NCI-H2107 (cell line): ENCODE measurements around the gene MRPL46.
"Not testable (repeated sequence)": the region's sequence is repeated elsewhere in the genome, so short reads cannot be mapped to it uniquely, and the experiment has no call there.

Experiments
- DNase-seq: peaks from one replicate; lab custom pipeline; 2025; lab: John Stamatoyannopoulos, UW

MRPL46 gene

DNA sequence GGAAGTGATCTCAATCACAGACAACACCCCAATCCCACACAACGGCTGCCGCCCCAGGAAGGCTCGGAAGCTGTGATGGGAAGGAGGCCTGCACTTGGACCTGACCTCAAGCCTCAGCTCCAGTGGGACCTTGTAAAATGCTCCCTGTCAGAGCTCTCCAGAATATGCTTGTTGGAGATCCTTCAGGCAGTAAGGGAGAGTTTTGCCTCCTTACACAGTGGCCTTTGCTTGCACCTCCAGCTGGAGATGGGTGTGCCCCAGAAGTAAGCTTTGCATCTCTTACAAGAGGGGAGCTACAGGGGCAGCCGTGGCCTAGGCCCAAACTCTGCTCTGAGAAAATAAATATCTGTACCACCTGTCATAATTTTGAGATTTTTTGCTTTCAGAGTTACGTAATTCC is 10.7 kb upstream of the MRPL46 start:
- no peak for DNase-seq

DNA sequence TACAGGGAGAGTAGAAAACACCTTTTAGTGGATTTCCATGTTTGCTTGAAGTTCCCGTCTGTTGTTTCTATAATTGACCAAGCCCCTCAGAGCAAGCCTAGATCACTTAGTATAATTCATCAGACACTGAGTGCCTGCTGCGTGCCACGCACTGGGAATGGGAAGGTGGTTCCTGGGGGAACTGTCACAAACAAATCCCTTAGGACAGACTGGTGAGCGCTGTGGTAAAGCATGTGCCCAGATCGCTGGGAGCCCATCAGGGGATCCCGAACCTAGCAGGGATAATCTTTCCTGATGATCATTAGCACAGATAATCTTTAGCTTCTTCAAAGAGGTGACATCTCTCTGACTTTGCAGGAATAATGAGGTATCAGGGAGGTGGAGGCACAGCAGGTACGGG is 9.9 kb upstream of the MRPL46 start:
- DNase-seq = no peak

DNA sequence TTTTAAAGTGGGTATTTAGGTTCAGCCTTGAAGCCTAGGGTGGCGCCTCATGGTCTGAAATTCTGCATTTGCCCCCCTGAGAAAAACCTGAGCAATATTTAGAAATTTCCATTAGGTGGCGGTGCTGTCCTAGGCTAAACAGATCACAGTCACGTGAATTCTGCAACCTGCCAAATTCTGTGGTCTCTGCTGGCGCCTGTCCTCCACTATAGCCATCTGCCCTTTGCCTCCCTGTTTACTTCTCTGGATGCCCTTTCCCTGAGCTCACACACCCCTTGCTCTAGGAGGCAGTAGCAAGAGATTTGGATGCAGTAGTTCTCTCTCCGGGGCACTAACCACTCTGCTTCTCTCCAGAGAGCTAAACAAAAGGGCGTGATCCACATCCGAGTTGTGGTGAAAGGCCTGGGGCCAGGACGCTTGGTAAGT is 9.5 kb upstream of the MRPL46 start:
- DNase-seq = peak; percentile 16

DNA sequence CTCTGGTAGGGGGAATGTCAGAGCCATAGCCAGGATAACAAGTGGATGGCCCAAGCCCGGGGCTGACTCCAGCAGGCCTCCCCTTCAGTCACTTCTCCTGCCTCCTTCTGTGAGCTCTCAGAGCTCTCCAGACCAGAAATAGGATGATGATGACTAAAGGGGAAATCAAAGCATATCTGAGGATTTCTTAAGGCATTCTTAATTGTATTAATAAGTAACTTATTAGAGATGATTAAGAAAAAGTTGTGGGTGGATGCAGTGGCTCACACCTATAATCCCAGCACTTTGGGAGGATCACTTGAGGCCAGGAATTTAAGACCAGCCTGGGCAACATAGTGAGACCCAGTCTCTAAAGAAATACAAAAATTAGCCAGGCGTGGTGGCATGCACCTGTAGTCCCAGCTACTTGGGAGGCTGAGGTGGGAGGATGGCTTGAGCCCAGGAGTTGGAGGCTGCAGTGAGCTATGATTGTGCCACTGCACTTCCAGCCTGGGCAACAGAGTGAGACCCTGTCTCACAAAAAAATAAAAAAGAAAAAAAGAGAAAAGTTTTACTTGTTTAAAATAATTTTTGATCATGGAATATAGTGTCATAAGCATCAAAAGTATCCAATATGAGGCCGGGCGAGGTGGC is 6.6 kb upstream of the MRPL46 start:
- DNase-seq = not testable (repeated sequence)

DNA sequence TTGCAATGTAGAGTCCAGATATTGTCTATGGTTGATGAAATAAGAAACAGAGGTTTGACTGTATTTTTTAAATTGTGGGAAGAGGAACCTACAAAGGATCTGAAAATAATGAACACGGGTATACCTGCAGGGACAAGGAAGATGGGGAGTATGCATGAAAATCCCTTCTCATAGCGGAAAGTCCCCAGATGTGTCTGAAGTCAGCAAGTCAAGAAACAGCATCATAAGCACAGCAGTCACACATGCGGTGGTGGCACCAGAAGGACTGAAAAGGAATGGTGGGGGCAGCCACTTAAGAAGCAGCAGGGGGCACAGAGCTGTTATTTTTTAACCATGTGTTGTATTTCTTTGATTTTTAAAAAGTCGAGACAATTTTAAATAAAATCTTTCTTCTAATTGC is 5.0 kb upstream of the MRPL46 start:
- no peak for DNase-seq

DNA sequence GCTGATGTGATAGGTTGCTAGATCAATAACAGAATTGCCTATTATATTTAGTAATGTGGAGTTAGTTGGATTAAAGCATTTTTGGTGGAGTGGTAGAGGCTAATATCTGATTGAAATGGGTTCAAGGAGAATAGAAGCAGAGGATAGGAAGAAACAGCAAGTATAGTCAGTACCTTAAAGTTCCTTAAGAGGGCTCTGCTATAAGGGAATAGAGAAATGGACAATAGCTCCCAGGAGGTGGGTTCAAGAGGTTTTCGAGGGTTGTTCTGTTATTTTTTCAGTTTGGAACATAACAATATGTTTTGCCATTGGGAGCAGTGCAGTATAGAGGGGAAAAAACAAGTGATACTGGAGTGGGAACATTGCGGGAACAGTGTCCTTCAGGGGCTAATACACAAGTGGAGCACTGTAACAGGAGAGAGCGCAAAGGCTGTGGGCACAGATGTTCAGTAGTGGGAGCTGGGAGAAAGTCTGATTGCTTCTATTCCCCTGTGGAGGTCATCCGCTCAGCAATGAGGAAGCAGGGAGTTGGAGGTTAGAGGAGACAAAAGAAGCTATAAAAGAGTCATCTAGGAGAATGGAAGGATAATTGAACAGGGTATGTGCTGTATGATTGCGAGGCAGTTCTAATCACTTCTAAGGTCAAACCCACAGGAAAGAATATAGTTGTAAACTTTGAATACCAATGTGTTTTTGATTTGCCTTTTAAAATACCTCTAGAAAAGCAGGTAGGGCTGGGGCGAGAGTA is 3.6 kb upstream of the MRPL46 start:
- DNase-seq = no peak

DNA sequence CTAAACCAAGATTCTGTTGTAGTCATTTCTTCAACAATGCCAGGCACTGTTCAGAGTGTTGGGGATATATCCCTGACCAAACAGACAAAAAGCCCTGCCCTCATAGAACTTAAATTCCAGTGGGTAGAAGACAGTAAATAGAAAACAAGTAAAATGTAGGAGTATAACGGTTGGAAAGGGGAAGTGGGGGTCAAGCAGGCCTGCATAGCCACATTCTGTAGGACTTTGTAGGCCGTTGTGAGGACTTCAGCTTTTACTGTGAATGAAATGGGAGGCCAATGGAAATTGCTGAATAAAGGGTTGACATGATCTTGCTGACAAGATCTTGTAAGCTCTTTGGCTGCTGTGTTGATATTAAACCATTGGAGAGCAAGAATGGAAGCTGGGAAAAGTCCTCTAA is 2.1 kb upstream of the MRPL46 start:
- DNase-seq = no peak

DNA sequence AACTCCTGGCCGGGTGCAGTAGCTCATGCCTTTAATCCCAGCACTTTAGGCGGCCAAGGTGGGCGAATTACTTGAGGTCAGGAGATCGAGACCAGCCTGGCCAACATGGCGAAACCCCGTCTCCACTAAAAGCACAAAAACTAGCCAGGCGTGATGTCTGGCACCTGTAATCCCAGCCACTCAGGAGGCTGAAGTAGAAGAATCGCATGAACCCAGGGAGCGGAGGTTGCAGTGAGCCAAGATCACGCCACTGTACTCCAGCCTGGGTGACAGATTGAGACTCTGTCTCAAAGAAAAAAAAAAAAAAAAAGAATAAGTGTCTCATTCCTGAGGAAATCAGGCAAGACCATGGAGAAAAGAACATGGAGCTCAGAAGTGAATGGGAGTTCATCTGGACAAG is 1.5 kb upstream of the MRPL46 start:
- DNase-seq = not testable (repeated sequence)

DNA sequence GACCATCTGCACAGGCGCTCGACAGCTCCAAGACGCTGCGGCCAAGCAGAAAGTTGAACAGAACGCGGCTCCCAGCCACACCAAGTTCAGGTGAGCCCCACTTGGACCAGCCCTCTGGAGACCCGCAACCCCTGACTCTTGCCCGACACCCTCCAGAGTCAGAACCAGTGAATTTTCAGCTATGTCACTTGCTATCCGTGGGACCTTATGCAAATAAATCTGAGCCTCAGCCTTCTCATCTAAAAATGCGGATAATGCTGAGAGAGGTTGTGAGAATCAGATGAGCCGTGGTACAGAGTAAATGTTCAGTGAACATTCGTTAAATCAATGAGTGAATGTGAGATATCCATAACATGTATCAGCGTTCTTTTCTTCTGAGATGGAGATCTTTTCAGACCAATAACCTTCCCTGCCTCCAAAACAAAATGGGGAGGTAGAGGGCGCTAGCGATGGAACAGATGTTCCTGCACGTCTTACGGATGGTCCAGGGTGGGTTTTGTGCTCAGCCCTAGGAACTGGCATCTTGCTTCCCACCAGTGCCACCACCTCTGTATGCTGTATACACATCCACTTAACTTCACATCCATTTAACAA is 844 bp upstream of the MRPL46 start:
- DNase-seq = no peak

DNA sequence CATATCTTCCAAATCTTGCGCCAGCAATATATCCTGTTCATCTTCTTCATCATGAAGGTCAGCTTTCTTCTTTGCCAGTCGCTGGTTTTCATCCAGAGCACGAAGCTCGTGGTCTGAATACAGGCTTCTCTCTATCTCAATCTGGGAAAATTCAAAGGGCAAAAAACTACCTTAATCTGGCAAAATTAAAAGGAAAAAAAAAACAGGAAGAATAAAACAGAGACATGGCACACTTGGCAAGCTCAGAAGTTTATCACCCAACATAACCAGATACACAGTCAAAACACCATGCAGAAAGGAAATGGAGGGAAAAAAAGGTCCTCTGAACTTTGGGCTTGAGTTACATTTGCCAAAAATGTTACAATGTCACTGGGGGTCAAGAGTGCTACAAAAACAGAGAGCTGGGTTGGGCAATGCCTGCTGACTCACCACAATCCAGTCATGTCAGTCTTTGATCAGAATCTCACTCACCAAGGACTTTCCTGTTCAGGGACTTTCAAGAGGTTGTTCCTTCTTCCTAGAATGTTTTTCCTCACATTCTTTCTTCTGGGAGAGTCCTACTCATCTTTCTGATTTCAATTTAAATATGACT is 1.5 kb downstream of the MRPL46 start:
- DNase-seq = no peak

DNA sequence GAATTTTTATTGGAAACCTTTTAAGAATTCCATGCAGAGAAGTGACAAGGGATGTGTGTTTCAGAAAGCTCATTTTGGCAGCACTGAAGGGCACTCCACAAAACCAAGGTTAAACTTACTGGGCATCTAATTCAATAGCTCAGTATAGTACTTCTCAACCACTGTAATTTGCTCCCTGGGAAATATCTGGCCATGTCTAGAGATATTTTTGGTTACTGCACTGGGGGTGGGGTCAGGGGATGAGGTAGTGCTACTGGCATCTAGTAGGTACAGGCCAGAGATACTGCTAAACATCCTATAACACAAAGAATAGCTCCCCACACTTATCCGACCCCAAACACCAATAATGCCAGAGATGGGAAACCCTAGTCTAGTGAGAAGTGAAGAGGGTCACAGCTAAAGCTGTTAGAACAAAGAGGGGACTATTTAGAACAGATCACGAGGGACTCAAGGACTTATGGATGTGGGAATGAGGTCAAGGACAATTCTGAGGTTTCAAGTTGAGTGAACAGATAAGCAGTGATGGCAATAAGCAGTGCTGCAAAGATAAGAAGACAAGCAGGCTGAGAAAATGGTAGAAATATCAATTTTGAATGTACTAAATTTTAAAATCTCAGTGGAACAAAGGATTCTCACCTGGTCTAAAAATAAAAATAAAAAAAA is 3.2 kb downstream of the MRPL46 start:
- no peak for DNase-seq

DNA sequence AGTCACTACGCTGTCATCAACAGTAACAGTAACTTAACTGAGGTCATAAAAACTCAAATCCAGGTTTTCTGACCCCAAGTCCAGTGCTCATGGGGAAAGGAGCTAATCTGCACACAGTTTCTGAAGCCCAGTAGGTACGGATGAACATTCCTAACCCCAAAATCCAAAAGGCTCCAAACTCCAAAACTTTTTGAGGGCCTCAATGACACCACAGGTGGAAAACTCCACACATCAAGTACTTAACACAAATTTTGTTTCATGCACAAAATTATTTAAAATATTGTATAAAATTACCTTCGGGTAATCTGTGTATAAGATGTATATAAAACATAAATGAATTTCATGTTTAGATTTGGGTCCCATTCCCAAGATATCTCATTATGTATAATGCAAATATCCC is 10.5 kb downstream of the MRPL46 start:
- no peak for DNase-seq

DNA sequence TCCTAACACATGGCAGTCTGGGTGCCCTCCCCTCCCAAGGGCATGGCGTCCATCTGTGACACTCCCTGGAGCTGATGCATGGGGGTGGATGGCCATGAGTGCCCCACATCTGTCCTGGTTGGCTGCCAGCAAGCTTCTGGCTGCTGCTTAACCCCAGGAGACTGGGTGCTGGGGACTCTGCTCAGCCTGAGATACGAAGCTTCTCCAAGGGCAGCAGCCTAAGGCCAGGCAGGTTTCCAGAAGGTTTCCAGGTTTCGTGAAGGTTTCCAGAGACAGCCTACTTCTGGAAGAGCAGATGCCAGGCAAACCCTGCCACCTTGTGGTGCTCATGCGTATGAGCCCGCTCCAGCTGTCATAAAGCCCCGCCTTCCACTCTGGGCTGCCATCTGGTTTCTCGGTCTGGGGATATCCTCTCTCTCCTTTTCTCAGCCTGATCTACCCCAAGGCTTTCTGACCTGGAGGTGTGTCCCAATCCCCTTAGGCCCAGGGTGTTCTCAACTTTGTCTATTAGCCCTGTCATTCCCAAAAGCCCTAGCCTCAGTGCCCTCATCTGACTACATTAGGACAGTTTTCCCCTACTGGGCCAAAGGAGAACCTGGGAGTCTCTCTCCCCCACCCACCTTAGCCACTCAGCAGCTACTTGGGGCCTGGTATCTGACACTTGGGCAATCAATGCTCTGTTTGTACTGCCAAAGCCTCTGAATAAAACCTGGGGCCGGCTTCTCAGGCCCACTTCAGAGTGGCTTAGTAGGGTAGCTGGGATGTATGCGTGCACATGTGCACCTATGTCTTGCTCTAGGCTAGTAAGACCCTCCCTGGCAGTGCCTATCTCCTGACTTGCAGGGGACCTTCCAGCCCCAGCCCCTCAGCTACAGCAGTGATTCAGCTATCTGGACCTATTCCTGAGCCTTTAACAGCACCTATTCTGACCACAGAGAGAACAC is 12.0 kb downstream of the MRPL46 start:
- DNase-seq = peak; percentile 29

DNA sequence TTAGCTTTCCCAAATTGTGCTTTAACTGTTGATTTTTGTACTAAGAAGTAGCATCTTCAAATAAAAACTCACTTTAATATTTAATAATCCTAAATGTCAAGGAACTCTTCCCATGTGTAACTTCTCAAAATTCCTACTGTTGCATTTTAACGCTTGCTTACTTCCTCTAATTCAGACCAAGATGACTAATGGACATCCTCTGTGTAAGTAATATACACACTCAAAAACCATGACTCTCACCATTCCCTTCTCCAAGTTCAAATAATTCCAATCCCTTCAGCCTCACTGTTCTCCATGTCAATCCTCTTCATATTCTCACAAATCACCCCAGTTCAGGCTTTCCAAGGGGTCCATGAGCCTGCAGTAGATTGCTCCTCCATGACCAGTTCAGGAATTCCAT is 13.0 kb downstream of the MRPL46 start:
- no peak for DNase-seq

DNA sequence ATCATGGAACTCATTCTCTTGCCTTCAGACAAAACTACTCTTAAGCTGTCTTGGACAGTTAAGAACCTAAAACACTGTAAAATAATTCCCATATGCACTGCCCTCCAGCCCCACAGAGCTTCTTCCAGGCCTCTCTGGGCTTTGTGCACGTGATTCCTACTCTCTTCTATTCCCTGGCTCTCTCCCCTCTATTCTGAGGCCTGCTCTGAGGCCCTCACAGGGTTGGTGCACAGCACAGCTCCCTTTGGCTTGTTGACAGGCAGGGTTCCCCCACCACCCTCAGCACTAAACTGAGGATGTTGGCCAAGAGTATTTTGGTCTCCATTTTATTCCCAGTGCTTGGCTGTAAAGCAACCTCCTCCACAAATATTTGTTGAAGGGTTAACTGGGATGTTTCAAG is 13.5 kb downstream of the MRPL46 start:
- DNase-seq = no peak

DNA sequence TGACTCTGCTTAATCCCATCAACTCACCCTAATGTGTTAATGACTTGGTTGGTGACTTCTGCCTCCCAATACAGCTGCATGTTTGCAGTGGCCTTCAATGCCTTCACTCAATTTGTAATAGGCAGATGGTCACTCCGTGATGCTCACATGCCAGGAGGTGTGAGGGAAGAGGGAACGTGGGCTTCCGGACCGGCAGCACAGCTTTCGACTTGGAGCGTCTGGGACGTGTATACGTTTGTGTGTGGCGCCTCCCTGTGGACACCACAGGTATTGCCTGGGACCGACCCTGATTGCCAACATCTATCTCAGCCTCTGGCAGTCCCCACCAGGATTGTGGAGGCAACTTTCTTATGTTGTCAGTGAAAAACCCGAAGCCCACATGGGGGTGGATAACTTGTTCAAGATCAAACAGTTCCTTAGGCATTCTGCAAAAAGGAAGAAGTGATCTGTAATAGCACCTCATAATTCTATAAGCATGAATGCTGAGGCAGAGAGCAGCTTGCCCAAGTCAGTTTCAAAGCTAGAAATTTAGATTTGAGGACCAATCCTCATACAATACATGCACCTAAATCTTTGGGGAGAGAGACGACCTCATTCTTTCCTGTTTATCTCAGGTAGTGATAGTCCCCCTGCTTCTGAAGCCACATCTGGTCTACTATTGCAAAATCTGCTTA is 16.9 kb downstream of the MRPL46 start:
- DNase-seq = peak; percentile 23

DNA sequence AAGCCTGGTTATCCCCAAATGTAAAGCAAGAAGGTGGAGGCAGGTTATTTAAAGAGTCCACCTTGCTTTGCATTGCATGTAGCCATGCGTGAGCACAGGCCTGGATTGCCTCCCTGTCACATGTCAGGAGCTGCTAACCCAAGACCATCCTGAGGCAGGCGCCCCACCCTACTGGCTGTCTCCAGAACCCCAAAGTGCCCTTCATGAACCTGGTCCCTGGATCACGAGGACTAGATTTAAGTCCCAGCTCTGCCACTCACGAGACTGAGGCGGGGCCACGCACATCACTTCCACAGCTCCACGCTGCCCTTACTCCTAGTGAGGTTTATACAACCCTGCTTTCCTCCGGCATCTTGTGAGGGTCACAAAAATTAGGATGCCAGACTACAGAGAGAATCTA is 17.6 kb downstream of the MRPL46 start:
- no peak for DNase-seq

DNA sequence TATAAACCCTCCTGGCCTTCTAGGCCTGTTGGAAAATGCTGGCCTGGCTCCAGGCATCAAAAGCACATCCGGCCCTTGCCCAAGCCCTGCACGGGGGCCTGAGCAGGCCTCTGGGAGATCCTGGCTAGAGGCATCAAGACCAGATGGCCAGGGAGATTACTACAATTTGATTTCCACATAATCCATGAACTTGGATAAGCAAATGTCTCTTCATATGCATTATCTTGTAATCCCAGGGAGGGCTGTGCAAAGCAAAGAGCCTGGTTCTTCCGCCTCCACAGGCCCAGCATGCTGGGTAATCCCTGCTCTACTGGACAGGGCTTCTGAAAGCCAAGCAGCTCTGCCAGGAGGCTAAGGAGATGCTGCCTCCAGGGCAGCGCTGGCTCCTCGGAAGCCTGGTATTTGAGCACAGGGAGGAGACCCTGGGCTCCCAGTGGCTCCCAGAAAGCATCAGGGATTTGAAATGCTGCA is 18.2 kb downstream of the MRPL46 start:
- DNase-seq = no peak

DNA sequence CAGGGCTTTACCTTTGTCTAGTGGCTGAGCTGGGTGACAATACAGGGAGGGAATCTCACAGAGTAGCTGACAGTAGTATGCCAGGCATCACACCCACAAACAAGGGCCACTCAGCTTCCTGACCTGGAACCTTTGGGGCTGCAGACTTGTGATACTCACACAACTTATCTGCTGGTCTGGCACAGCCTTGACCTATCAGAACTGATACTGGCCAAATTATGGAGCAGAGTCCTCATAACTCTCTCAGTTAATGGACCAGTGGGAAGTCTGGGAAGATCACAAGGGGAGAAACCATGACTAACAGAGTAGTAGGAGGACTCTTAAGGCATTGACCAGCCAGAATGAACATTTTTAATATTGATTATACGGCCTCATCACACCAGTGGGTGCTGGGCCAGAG is 19.4 kb downstream of the MRPL46 start:
- DNase-seq = no peak

DNA sequence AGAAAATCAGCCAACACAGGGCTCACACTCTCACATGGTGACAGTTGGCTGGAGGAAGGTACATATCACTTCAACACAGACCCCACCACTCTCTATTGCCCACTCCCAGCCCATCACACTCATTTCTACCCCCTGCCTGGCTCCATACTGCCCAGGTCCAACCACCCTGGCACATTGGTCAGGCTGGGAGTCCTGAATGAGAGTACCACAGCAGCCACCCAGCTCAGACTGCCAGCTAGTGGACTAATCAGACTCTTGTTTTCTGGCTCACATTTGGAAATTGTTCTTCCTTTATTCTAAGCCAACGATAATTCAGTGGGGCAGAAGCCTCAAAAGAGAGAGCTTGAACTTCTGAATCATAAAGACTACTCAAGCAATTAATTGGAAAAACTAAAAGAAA is 20.0 kb downstream of the MRPL46 start:
- no peak for DNase-seq
